Fibroblast of lung (primary cell): Measurements from ENCODE around the gene SEMA3E. TPM values are rescaled to one million over a fixed set of nuclear protein-coding genes. Genes with fewer than 3 reads are reported as not detected.
A peak's percentile ranks its signal among the peaks of the same experiment; 100 is the strongest.

ENCODE experiments used
- DNase-seq, 2 donors: peaks; one replicate each; pipeline versions ENCODE4 v3.0.0 to v3.0.0-alpha.2; 2010; ENCODE audit warnings: low read depth in 2 of 2
- H2AFZ ChIP-seq: 2 replicates; pipeline ENCODE4 v1.5.1; 2012; ENCODE audit warnings: low read length, control low read depth, inconsistent platforms
- H3K27ac ChIP-seq: 2 replicates; pipeline ENCODE4 v1.5.1; 2011; ENCODE audit warnings: low read length, control low read depth; ENCODE audit not compliant: insufficient read depth
- H3K27me3 ChIP-seq: 2 replicates; pipeline ENCODE4 v1.5.1; 2011; ENCODE audit warnings: mild to moderate bottlenecking, low read length; ENCODE audit not compliant: control insufficient read depth, insufficient read depth
- H3K36me3 ChIP-seq: 2 replicates; pipeline ENCODE4 v1.5.1; 2011; ENCODE audit warnings: low read length; ENCODE audit not compliant: control insufficient read depth, insufficient read depth
- H3K4me1 ChIP-seq: 2 replicates; pipeline ENCODE4 v1.5.1; 2011; ENCODE audit warnings: low read length; ENCODE audit not compliant: control insufficient read depth, insufficient read depth; ENCODE audit errors: extremely low read depth
- H3K4me2 ChIP-seq: 2 replicates; pipeline ENCODE4 v1.5.1; 2011; ENCODE audit warnings: low read length, control low read depth; ENCODE audit not compliant: insufficient read depth; ENCODE audit errors: extremely low read depth
- H3K4me3 ChIP-seq, 4 experiments: fragments of 200-600 bp in 1 of 4; sonication (generic) in 1 of 4; replicated peaks in 1 of 4; 2 replicates each; pipeline ENCODE4 v1.5.1; 2011 to 2016; ENCODE audit warnings: low read length in 4 of 4, low read depth in 3 of 4, mild to moderate bottlenecking in 3 of 4, control low read depth in 2 of 4, inconsistent platforms in 1 of 4, mixed read lengths in 1 of 4; ENCODE audit not compliant: insufficient read depth in 1 of 4; ENCODE audit errors: control extremely low read depth in 1 of 4
- H3K79me2 ChIP-seq: 2 replicates; pipeline ENCODE4 v1.5.1; 2012; ENCODE audit warnings: mild to moderate bottlenecking, low read length, inconsistent platforms; ENCODE audit not compliant: control insufficient read depth, insufficient read depth
- H3K9ac ChIP-seq: 2 replicates; pipeline ENCODE4 v1.5.1; 2011; ENCODE audit warnings: mild to moderate bottlenecking, low read length, control low read depth; ENCODE audit not compliant: insufficient read depth
- H3K9me3 ChIP-seq: 2 replicates; pipeline ENCODE4 v1.5.1; 2012; ENCODE audit warnings: low read depth, low read length; ENCODE audit not compliant: control insufficient read depth, insufficient read depth
- H4K20me1 ChIP-seq: 2 replicates; pipeline ENCODE4 v1.5.1; 2011; ENCODE audit warnings: low read length; ENCODE audit not compliant: control insufficient read depth, insufficient read depth; ENCODE audit errors: extremely low read depth
- EZH2 ChIP-seq: IDR thresholded peaks from 2 replicates; pipeline ENCODE4 v1.5.1; 2012; ENCODE audit warnings: low read length, control low read depth, mild to moderate bottlenecking; ENCODE audit errors: missing control alignments
- polyA plus RNA-seq, 2 donors: library from polyadenylated mRNA; depleted of rRNA in 1 of 2; stranded (reverse) in 1 of 2; unstranded in 1 of 2; fragments of >200 nt; gene quantifications; 2 replicates each; pipeline ENCODE4 v1.2.1, GENCODE V29; 2011 to 2012; ENCODE audit warnings: missing spikeins in 1 of 2
- total RNA-seq: library from RNA; depleted of rRNA; stranded (reverse); fragments of >200 nt; gene quantifications from 2 replicates; pipeline ENCODE4 v1.2.1, GENCODE V29; 2014
- TF ChIP-seq, protein P1 (sequence below), 2 donors: IDR thresholded peaks in 1 of 2; conservative IDR thresholded peaks in 1 of 2; 1 replicate in 1 of 2; 2 replicates in 1 of 2; pipeline ENCODE4 v1.5.1; 2011 to 2012; ENCODE audit warnings: low read length in 2 of 2, control low read depth in 1 of 2, inconsistent platforms in 1 of 2, low read depth in 1 of 2, mild to moderate bottlenecking in 1 of 2

SEMA3E gene
- total and polyA plus RNA-seq, 2 donors (not counting 1 experiment from before 2014, with no cell fraction given) = 1.1 to 2.0 TPM

DNA sequence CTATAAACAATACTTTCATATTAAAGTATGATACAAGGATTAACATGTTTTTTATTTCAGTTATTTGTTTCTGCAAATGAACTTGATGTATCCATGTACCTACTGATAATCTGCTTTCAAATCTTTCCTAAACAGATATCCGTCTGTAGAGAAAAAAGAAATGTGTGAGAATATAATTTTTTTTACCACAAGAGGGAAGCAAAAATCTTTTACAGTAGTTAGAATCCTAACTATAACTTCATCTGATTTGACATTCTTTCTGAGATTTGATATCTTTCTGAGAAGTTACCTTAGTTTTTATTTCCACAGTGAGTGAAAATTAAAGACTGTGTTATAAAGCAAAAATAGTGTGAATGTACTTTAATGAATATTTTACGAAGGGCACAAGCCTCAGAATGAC is 282.3 kb downstream of the SEMA3E start:
- H3K9ac ChIP-seq = no peak overlapping the region
- no peak for TF ChIP-seq EZH2
- TF ChIP-seq, protein P1, sequence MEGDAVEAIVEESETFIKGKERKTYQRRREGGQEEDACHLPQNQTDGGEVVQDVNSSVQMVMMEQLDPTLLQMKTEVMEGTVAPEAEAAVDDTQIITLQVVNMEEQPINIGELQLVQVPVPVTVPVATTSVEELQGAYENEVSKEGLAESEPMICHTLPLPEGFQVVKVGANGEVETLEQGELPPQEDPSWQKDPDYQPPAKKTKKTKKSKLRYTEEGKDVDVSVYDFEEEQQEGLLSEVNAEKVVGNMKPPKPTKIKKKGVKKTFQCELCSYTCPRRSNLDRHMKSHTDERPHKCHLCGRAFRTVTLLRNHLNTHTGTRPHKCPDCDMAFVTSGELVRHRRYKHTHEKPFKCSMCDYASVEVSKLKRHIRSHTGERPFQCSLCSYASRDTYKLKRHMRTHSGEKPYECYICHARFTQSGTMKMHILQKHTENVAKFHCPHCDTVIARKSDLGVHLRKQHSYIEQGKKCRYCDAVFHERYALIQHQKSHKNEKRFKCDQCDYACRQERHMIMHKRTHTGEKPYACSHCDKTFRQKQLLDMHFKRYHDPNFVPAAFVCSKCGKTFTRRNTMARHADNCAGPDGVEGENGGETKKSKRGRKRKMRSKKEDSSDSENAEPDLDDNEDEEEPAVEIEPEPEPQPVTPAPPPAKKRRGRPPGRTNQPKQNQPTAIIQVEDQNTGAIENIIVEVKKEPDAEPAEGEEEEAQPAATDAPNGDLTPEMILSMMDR (conservative IDR thresholded peaks at IDR 0.05 in 1 of 2, IDR thresholded peaks at IDR 0.05 in 1 of 2; ENCODE audit: low read depth in 1 of 2, low read length in 2 of 2) = no peak

DNA sequence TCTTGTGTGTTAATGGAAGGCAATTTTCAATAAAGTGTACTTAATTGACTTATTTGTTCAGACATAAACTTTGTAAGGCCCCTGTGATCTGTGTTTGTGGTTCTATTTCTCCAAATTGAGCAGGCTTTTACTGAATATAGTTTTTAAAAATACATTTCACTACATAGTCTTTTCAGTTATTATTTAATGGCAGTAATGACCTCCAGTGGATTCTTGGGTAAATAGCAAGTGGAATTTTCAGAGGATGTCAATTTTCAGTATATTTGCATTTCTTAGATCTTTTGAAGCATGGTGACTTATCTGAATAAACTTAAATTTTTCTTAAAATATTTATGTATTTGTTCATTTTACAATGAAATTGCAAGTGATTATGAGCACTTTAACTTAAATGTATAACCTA is 283.2 kb downstream of the SEMA3E start:
- Histone ChIP-seq H3K27me3 (no peaks in the 10 kb centered on the region), H3K36me3 (no peaks in the 10 kb centered on the region), H3K79me2 (no peaks in the 10 kb centered on the region), H4K20me1 (no peaks in the 10 kb centered on the region), H2AFZ (no peak overlapping the region), H3K4me2 (no peak overlapping the region), H3K9ac (no peak overlapping the region), H3K4me3 (no peak overlapping the region), H3K27ac (no peak overlapping the region), H3K4me1 (no peaks in the 10 kb centered on the region), H3K9me3 (no peaks in the 10 kb centered on the region)
- peak in 1 of 2 donors; percentile 38 for DNase-seq
- TF ChIP-seq, protein P1 (conservative IDR thresholded peaks at IDR 0.05 in 1 of 2, IDR thresholded peaks at IDR 0.05 in 1 of 2; ENCODE audit: low read depth in 1 of 2, low read length in 2 of 2) = peak in 1 of 2 donors; percentile 33
- no peak for TF ChIP-seq EZH2

More for the DNA sequence above, 282.3 kb downstream of the SEMA3E start:
- H3K79me2 ChIP-seq = no peaks in the 10 kb centered on the region
- H4K20me1 ChIP-seq = no peaks in the 10 kb centered on the region
- H3K9me3 ChIP-seq = no peaks in the 10 kb centered on the region
- H3K4me2 ChIP-seq = no peak overlapping the region
- H3K4me1 ChIP-seq = no peaks in the 10 kb centered on the region
- DNase-seq = peak in 1 of 2 donors; percentile 2
- no peak overlapping the region for H2AFZ ChIP-seq
- H3K36me3 ChIP-seq = no peaks in the 10 kb centered on the region
- no peaks in the 10 kb centered on the region for H3K27me3 ChIP-seq
- no peak overlapping the region for H3K4me3 ChIP-seq
- H3K27ac ChIP-seq = no peak overlapping the region

DNA sequence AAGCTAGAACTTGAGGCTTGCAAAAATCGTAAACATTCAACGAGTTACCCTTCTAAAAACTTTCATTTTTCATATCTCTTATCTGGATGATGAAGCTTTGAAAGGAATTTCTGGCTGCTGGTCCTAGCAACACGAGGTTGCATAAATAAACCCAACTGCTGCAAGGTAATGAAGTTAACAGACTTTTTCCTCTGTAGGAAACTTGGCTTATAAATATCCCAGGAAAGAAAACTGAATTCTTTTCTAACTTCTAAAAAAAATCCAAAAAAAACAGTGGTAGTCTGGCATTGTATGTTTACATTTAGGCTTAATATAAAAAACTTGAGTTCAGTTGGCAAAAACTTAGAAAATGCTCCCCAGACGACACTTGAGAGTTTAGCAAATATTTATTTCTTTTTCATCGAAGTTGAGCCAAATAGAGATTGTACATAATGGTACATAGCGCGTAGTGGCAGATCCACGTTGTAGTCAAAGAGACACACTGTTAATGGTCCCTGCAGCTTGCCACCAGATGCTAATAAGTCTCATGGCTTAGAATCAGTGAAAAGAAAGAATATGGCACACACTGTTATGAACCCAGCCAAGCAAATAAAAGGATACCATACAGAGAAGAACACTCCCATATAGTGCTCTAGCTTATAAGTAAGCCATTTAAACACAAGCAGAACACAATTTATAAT is 285.9 kb downstream of the SEMA3E start:
- no peak overlapping the region for H2AFZ ChIP-seq
- no peaks in the 10 kb centered on the region for H4K20me1 ChIP-seq
- H3K79me2 ChIP-seq = no peaks in the 10 kb centered on the region
- H3K9ac ChIP-seq = no peak overlapping the region
- no peaks in the 10 kb centered on the region for H3K36me3 ChIP-seq
- TF ChIP-seq, protein P1 (conservative IDR thresholded peaks at IDR 0.05 in 1 of 2, IDR thresholded peaks at IDR 0.05 in 1 of 2; ENCODE audit: low read depth in 1 of 2, low read length in 2 of 2) = no peak
- TF ChIP-seq EZH2 = no peak
- H3K27ac ChIP-seq = no peak overlapping the region
- H3K4me1 ChIP-seq = no peaks in the 10 kb centered on the region
- DNase-seq = peak; percentile 34 to 36
- no peaks in the 10 kb centered on the region for H3K9me3 ChIP-seq
- H3K27me3 ChIP-seq = no peaks in the 10 kb centered on the region
- no peak overlapping the region for H3K4me2 ChIP-seq
- no peak overlapping the region for H3K4me3 ChIP-seq
